Stomach (tissue), 9 donors: ENCODE results near the gene NIT2. TPM values are rescaled to one million over a fixed set of nuclear protein-coding genes. Genes with fewer than 3 reads are reported as not detected.

Source experiments
- DNase-seq, 2 donors: peaks; one replicate each; pipeline versions ENCODE4 v3.0.0 to v3.0.0-alpha.2; 2013 to 2019
- H3K27ac ChIP-seq, 5 donors: fragments of 200-600 bp in 4 of 5; sonication (generic) in 4 of 5; one replicate each; pipeline ENCODE4 v1.5.1; 2013 to 2019; ENCODE audit warnings: mild to moderate bottlenecking in 1 of 5, moderate library complexity in 1 of 5
- H3K27me3 ChIP-seq, 3 donors: fragments of 200-600 bp; sonication (generic); one replicate each; pipeline ENCODE4 v1.5.1; 2017 to 2019; ENCODE audit warnings: mixed run types in 1 of 3
- H3K36me3 ChIP-seq, 4 donors: fragments of 200-600 bp; sonication (generic); 1 replicate in 3 of 4; 2 replicates in 1 of 4; pipeline ENCODE4 v1.5.1; 2016 to 2019
- H3K4me1 ChIP-seq, 4 donors: fragments of 200-600 bp; sonication (generic); one replicate each; pipeline ENCODE4 v1.5.1; 2016 to 2019
- H3K4me3 ChIP-seq, 4 donors: fragments of 200-600 bp; sonication (generic) in 3 of 4; one replicate each; pipeline ENCODE4 v1.5.1; 2016 to 2019; ENCODE audit warnings: mild to moderate bottlenecking in 1 of 4
- H3K9me3 ChIP-seq, 4 donors: fragments of 200-600 bp; sonication (generic); one replicate each; pipeline ENCODE4 v1.5.1; 2016 to 2019
- CTCF ChIP-seq, 7 experiments: fragments of 450-650 bp in 4 of 7; fragments of 200-600 bp in 3 of 7; sonication (generic) in 3 of 7; IDR thresholded peaks; one replicate each; pipeline ENCODE4 v1.5.1; 2016 to 2019; ENCODE audit warnings: antibody characterized with exemption in 7 of 7, control low read depth in 2 of 7, mild to moderate bottlenecking in 1 of 7
- EP300 ChIP-seq: sonication (generic); formaldehyde crosslinking; IDR thresholded peaks from one replicate; pipeline ENCODE4 v1.6.1; 2017; ENCODE audit warnings: antibody characterized with exemption
- POLR2A ChIP-seq, 4 donors: fragments of 450-650 bp; IDR thresholded peaks; one replicate each; pipeline ENCODE4 v1.6.1; 2016; ENCODE audit warnings: antibody characterized with exemption in 4 of 4, control low read depth in 2 of 4, mild to moderate bottlenecking in 1 of 4, moderate library complexity in 1 of 4
- POLR2AphosphoS5 ChIP-seq, 3 donors: sonication (generic); formaldehyde crosslinking; IDR thresholded peaks; one replicate each; pipeline ENCODE4 v1.6.1; 2016; ENCODE audit warnings: antibody characterized with exemption in 3 of 3
- WGBS, 5 donors: extraction: QIAGEN DNeasy Blood & Tissue Kit in 3 of 5; methylation state at CpG; one replicate each; pipeline versions ENCODE4 v1.1.5 to v1.1.7; 2013 to 2018; 5-methylcytosine and 5-hydroxymethylcytosine counted together
- intact Hi-C: fragments of 100-400 bp; cut with DNase I; formaldehyde crosslinking; loops from one replicate; pipeline ENCODE4 v1.15.1; 2023; ENCODE audit warnings: low total_unique reads
- polyA plus RNA-seq, 3 donors: library from polyadenylated mRNA; stranded (reverse); fragments of 200-250 nt; gene quantifications; one replicate each; pipeline ENCODE4 v1.2.3, GENCODE V29; 2013
- total RNA-seq, 5 donors: library from RNA; depleted of rRNA; stranded (reverse); fragments of >200 nt; gene quantifications; one replicate each; pipeline versions ENCODE4 v1.1.0 to v1.2.3, GENCODE V29; 2014 to 2016
- donor health status: healthy with polysubstance abuse.
- donor health status: Bipolar disorder and iron deficiency.
- donor health status: healthy.

Gene NIT2
- total and polyA plus RNA-seq, 8 donors = 4.3 to 53.1 (median 29.6) TPM

DNA sequence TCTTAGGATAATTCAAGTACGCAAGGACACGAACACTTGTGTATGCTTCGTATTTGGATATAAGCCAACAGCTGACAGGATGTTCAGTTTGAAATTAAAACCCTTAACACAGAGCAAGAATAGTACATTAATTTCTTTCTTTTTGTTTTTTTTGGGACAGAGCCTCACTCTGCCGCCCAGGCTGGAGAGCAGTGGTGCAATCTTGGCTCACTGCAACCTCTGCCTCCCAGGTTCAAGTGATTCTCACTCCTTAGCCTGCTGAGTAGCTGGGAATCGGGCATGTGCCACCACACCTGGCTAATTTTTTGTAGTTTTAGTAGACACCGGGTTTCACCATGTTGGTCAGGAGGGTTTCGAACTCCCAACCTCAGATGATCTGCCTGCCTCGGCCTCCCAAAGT is 33.9 kb downstream of the NIT2 start:
- Histone ChIP-seq H3K4me3 (no peak overlapping the region), H3K27me3 (no peaks in the 10 kb centered on the region), H3K9me3 (no peaks in the 10 kb centered on the region), H3K4me1 (no peaks in the 10 kb centered on the region), H3K27ac (no peak overlapping the region), H3K36me3 (peaks cover 33 to 98% (median 93%) of the 10 kb centered on the region in 4 donors)
- WGBS, 5 donors = 78 to 85% (median 82%) methylated on average over 8 of the region's 8 CpGs
- DNase-seq = no peak
- no peak for TF ChIP-seq POLR2AphosphoS5 (IDR thresholded peaks at IDR 0.05)
- TF ChIP-seq CTCF (IDR thresholded peaks at IDR 0.05) = no peak
- no peak for TF ChIP-seq POLR2A (IDR thresholded peaks at IDR 0.05)
- no peak for TF ChIP-seq EP300
- intact Hi-C loops = no loop called here

- no peak overlapping the region for H3K27ac ChIP-seq
- H3K27me3 ChIP-seq = no peaks in the 10 kb centered on the region
- H3K4me3 ChIP-seq = no peak overlapping the region
- intact Hi-C loops = no loop called here
- no peak for DNase-seq
- no peaks in the 10 kb centered on the region for H3K9me3 ChIP-seq
- TF ChIP-seq EP300 (no peak), CTCF (IDR thresholded peaks at IDR 0.05) (no peak), POLR2AphosphoS5 (IDR thresholded peaks at IDR 0.05) (no peak)
- H3K4me1 ChIP-seq = peaks cover 0 to 6% (median 0%) of the 10 kb centered on the region in 4 donors
- peaks cover 28 to 96% (median 80%) of the 10 kb centered on the region in 4 donors for H3K36me3 ChIP-seq
- 86 to 100% (median 96%) methylated on average over 1 of the region's 1 CpG for WGBS, 5 donors
These were observed 36.2 kb downstream of the NIT2 start for GRCh38 chr3:100370756-100371155.

DNA sequence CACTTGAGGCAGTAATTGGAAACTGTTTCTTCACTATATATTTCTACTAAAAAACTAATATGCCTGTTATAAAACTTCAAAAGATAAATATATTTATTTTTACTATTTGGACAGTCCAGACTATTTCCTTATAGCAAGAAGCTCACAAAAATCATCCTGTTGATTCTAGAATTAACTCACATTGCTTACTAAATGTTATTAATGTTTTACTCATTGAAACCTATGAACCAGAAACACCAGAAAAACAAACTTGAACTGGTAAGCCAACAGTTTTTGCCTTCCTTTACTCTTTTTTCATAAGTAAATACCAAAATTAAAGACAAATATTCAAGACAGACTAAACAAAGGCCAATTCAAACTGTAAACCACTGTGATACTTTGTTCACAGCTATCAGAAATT is 40.0 kb downstream of the NIT2 start:
- H3K27me3 ChIP-seq = no peaks in the 10 kb centered on the region
- intact Hi-C loops = no loop called here
- TF ChIP-seq POLR2AphosphoS5 (IDR thresholded peaks at IDR 0.05) = no peak
- no peak for TF ChIP-seq CTCF (IDR thresholded peaks at IDR 0.05)
- TF ChIP-seq EP300 = no peak
- no peak for TF ChIP-seq POLR2A (IDR thresholded peaks at IDR 0.05)
- no peak overlapping the region for H3K4me3 ChIP-seq
- H3K27ac ChIP-seq = no peak overlapping the region
- peaks cover 0 to 6% (median 0%) of the 10 kb centered on the region in 4 donors for H3K4me1 ChIP-seq
- H3K9me3 ChIP-seq = no peaks in the 10 kb centered on the region
- no peak for DNase-seq
- H3K36me3 ChIP-seq = peaks cover 33 to 95% (median 85%) of the 10 kb centered on the region in 4 donors

DNA sequence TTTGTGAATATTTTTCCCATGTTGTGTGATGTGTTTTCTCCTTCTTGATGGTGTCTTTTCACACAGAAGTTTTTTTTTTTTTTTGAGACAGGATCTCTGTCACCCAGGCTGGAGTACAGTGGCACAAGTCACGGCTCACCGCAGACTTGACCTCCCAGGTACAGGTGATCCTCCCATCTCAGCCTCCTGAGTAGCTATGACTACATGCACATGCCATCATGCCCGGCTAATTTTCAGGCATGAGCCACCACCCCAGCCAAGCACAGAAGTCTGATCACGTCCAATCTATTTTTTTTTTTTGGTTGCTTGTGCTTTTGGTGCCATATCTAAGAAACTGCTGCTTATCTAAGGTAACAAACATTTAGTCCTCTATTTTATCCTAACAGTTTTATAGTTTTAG is 41.7 kb downstream of the NIT2 start:
- TF ChIP-seq POLR2AphosphoS5 (IDR thresholded peaks at IDR 0.05) (no peak), CTCF (IDR thresholded peaks at IDR 0.05) (no peak), EP300 (no peak), POLR2A (IDR thresholded peaks at IDR 0.05) (no peak)
- 83 to 91% (median 88%) methylated on average over 4 of the region's 4 CpGs for WGBS, 5 donors
- intact Hi-C loops = no loop called here
- Histone ChIP-seq H3K27me3 (no peaks in the 10 kb centered on the region), H3K27ac (no peak overlapping the region), H3K4me1 (peaks cover 0 to 6% (median 0%) of the 10 kb centered on the region in 4 donors), H3K9me3 (no peaks in the 10 kb centered on the region), H3K4me3 (no peak overlapping the region), H3K36me3 (peaks cover 39 to 99% (median 86%) of the 10 kb centered on the region in 4 donors)
- no peak for DNase-seq
